Measurements from ENCODE around the gene KCNA5.
A peak's percentile ranks its signal among the peaks of the same experiment; 100 is the strongest.

KCNA5 gene

DNA sequence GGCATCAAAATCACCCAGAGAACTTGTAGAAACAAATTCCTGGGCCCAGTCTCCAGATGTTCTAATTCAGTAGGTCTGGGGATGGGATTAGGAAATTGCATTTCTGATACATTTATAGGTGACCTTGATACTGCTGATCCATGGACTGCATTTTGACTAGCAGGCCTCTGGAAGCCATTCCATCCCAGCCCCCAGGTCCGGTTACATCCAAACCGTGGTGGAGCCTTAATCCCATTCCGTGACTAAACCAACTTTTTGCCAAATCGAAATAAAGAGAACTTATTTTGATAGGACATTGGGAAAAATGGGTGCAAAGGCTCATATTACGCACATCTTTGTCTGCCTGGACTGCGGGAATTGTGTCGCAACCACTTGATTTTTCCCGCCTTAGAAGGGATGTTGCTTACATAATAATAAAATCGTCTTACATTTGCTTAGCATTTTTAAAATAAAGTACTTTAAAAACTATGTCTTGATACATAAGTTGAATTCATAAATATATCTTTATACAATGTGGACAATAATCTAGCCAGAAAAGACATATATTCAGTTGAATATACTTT lies 5.8 kb upstream of the KCNA5 start:
- no peak overlapping the region for H3K27ac Mint-ChIP-seq
- no peak for ATAC-seq
- H3K4me1 Mint-ChIP-seq: no peaks in the 10 kb centered on the region
- DNase-seq (ENCODE audit: low spot score in 2 of 2): no peak
- H3K9me3 Mint-ChIP-seq: no peaks in the 10 kb centered on the region
- no peak overlapping the region for H3K4me3 Mint-ChIP-seq
- no peaks in the 10 kb centered on the region for H3K36me3 Mint-ChIP-seq

DNA sequence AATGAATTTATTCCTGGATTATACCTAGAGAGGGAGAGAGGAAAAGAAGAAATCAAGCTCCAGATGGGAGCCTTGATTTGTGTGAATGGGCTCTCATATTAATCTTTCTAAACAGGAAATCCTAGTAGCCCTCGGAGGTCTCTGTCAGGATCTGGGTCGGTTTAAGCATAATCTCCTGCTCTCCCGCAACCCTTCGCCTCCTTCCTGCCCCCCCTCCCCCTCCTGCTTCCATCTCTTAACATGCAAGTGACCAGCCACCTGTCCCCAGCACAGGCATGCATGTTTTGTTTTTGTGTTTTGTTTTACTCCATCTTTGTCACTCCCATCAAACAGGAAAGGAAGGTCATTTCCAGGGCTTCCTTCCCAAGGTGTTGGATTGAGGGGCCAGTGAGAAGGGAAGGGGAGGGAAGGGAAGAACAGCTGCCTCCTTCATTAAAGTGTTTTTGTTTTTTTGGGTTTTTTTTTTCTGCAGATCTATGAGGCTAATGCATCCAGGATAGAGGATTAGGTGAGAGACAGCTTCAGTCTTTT lies 4.8 kb upstream of the KCNA5 start:
- H3K36me3 Mint-ChIP-seq: no peaks in the 10 kb centered on the region
- no peak overlapping the region for H3K4me3 Mint-ChIP-seq
- H3K9me3 Mint-ChIP-seq: no peaks in the 10 kb centered on the region

DNA sequence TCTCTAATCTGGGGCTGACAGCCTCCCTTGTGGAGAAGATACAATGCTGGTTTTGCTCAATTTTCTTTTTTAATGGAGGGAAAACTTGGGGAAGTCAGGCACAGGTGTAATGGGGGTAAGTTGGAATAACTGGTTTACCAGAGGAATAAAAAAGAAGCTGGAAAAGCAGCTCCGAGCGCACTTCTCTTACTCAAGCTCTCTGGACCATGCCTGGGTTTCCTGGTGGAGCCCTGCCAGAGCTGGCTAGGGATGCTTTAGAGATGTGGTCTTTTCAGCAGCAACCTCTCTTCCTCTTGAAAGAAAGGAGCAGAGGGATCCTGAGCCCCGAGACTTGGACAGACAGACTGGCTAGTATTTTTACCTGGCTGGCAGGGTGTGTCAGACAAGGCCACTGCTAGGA lies 3.9 kb upstream of the KCNA5 start:
- H3K9me3 Mint-ChIP-seq: no peaks in the 10 kb centered on the region
- H3K4me3 Mint-ChIP-seq: no peak overlapping the region
- H3K36me3 Mint-ChIP-seq: no peaks in the 10 kb centered on the region
- no peaks in the 10 kb centered on the region for H3K4me1 Mint-ChIP-seq
- H3K27ac Mint-ChIP-seq: no peak overlapping the region
- DNase-seq (ENCODE audit: low spot score in 2 of 2): no peak
- no peak for ATAC-seq

More for the DNA sequence above, 4.8 kb upstream of the KCNA5 start:
- DNase-seq (ENCODE audit: low spot score in 2 of 2) (no peak), ATAC-seq (no peak)
- no peak overlapping the region for H3K27ac Mint-ChIP-seq
- no peaks in the 10 kb centered on the region for H3K4me1 Mint-ChIP-seq

DNA sequence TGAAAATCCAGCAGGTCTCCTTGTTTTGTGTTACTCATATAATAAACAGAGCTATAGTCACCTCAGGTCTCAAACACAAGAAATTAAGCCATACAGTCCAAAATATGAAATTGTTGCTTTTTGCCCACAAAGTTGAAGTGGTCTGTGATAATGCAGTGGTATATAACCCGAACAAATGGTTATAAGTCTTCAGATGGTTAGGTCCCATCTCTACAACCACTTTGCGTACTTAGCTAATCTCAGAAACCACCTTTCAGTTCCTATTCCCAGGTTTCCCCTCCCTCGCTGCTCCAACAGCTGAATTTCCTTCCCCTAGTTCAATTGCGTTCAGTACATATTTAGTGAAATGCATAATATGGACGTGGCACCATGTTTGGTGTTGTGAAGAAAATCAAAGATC lies 3.3 kb upstream of the KCNA5 start:
- H3K9me3 Mint-ChIP-seq: no peaks in the 10 kb centered on the region
- H3K4me1 Mint-ChIP-seq: no peaks in the 10 kb centered on the region
- no peak overlapping the region for H3K27ac Mint-ChIP-seq
- H3K36me3 Mint-ChIP-seq: no peaks in the 10 kb centered on the region
- DNase-seq (ENCODE audit: low spot score in 2 of 2) (no peak), ATAC-seq (no peak)
- H3K4me3 Mint-ChIP-seq: no peak overlapping the region

DNA sequence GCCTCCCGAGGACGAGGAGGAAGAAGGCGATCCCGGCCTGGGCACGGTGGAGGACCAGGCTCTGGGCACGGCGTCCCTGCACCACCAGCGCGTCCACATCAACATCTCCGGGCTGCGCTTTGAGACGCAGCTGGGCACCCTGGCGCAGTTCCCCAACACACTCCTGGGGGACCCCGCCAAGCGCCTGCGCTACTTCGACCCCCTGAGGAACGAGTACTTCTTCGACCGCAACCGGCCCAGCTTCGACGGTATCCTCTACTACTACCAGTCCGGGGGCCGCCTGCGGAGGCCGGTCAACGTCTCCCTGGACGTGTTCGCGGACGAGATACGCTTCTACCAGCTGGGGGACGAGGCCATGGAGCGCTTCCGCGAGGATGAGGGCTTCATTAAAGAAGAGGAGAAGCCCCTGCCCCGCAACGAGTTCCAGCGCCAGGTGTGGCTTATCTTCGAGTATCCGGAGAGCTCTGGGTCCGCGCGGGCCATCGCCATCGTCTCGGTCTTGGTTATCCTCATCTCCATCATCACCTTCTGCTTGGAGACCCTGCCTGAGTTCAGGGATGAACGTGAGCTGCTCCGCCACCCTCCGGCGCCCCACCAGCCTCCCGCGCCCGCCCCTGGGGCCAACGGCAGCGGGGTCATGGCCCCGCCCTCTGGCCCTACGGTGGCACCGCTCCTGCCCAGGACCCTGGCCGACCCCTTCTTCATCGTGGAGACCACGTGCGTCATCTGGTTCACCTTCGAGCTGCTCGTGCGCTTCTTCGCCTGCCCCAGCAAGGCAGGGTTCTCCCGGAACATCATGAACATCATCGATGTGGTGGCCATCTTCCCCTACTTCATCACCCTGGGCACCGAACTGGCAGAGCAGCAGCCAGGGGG lies 979 bp downstream of the KCNA5 start:
- no peaks in the 10 kb centered on the region for H3K36me3 Mint-ChIP-seq
- H3K27ac Mint-ChIP-seq: no peak overlapping the region
- no peak for ATAC-seq
- H3K9me3 Mint-ChIP-seq: no peaks in the 10 kb centered on the region
- H3K4me1 Mint-ChIP-seq: no peaks in the 10 kb centered on the region
- no peak for DNase-seq (ENCODE audit: low spot score in 2 of 2)
- H3K4me3 Mint-ChIP-seq: no peak overlapping the region

DNA sequence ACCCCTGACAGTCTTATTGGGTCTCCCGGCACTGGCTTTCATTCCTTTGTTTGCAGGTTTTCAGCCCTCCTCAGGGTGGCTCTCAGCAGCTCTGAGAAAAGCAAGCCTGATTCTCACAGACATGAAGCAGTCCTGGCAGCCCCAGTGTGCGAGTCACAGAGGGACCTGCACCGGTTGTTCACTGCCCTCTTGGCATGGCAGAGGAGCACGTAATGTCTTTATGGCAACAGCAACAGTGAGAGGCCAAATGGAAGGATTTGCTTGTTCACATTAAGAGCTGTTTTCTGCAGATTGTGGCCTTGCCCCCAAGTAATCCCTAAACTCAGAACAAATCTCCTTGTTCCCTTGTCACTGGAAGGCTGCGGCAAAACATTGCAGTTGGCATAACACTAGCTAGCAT lies 3.4 kb downstream of the KCNA5 start:
- Mint-ChIP-seq H3K36me3 (no peaks in the 10 kb centered on the region), H3K27ac (no peak overlapping the region), H3K4me1 (no peaks in the 10 kb centered on the region), H3K9me3 (no peaks in the 10 kb centered on the region), H3K4me3 (no peak overlapping the region)
- DNase-seq (ENCODE audit: low spot score in 2 of 2) (no peak), ATAC-seq (no peak)

DNA sequence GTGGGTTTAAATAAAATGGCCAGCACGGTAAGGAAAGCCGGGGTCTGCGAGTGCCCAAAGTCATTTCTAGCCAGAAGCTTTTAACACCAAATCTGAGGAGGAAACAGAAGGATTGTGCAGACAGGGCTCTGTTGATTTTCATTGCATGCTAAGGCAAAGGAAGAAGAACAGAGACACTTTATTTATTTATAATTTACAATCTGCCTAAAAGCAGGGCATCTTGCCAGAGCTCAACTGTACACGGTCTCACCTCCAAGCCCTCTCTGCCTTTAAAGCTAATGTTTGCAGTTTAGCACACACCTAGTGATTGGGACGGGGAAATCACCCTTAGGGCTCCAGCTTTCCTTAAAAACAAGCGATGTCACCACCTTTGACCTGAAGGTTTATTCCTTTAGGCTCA lies 4.0 kb downstream of the KCNA5 start:
- Mint-ChIP-seq H3K4me3 (no peak overlapping the region), H3K27ac (no peak overlapping the region), H3K4me1 (no peaks in the 10 kb centered on the region), H3K9me3 (no peaks in the 10 kb centered on the region), H3K36me3 (no peaks in the 10 kb centered on the region)
- DNase-seq (ENCODE audit: low spot score in 2 of 2) (no peak), ATAC-seq (no peak)

DNA sequence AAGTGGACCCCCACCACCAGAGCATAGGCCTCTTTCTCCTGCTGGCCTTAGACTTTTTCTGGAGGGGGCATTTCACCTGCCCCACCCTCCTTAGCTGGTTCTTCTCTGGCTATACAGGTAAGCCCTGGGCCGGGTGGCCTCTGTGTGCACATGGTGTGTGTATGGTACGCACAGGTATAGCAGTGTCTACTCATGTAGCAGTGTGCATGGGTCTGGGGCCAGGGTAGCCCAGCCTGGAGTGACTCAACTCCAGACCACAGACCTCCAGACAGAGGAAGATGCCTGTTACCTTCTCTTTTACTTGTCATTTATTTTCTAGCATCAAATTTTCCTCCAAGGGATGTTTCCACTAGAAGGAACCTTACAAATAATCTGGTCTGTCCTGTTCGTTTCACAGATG lies 6.9 kb downstream of the KCNA5 start:
- Mint-ChIP-seq H3K9me3 (no peaks in the 10 kb centered on the region), H3K4me3 (no peak overlapping the region), H3K4me1 (no peaks in the 10 kb centered on the region), H3K27ac (no peak overlapping the region), H3K36me3 (no peaks in the 10 kb centered on the region)
- DNase-seq (ENCODE audit: low spot score in 2 of 2): no peak
- ATAC-seq: peak; percentile 50

DNA sequence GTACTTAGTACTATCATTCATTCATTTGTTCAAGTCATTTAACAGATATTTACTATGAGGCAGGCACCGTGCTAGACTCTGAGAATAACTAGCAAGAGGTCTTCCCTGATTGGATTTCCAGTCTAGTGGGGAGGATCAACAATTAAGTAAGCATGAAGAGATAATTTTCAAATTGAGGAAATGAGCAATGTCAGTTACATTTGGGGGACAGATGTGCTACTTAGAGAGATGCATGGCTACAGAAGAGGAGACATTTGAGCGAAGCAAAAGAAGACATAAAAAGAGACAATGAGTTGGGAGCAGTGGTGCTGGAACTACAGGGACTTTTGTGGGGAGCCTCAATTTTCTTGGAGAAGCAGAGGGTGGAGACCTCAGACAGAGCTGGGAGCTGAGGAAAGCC lies 7.7 kb downstream of the KCNA5 start:
- Mint-ChIP-seq H3K4me3 (no peak overlapping the region), H3K36me3 (no peaks in the 10 kb centered on the region), H3K27ac (no peak overlapping the region), H3K9me3 (no peaks in the 10 kb centered on the region), H3K4me1 (no peaks in the 10 kb centered on the region)
- DNase-seq (ENCODE audit: low spot score in 2 of 2) (no peak), ATAC-seq (no peak)

DNA sequence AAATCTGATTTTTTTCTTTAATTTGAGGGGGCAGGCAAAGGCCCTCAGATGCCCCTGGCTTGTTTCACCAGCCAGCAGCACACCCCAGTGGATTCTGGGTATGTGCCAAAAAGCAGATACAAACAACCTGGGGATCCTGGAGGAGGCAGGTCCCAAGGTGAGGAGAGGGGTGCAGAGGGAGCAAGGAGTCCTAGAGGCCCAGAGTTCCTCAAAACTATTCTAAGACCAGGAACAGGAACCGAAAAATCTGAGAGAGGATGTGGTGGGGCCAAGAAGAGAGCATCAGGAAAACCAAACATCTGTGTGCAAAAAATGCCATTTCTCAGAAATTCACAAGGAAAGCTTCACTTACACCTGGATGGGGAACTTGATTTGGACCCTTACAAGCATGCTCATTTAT lies 8.2 kb downstream of the KCNA5 start:
- no peaks in the 10 kb centered on the region for H3K4me1 Mint-ChIP-seq
- no peak overlapping the region for H3K27ac Mint-ChIP-seq
- no peaks in the 10 kb centered on the region for H3K9me3 Mint-ChIP-seq
- DNase-seq (ENCODE audit: low spot score in 2 of 2) (no peak), ATAC-seq (no peak)
- H3K36me3 Mint-ChIP-seq: no peaks in the 10 kb centered on the region
- no peak overlapping the region for H3K4me3 Mint-ChIP-seq

DNA sequence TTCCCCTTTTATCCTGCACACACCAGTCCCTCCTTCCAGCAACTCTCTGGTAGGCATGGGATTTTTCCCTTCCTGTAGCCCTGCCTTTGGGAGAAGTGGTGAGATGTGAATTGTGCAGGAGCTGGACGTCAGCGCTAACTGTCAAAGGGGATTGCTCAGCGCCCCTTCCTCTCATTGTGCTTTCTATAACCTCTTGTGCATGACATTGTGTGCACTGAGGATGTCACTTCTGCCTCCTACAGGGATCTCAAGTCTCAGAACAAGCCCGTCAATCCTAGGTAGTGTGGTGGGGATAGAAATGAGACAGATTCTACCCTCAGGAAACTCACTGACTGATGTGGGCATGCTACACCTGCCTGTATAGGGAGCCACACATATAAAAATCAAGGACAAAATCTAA lies 8.7 kb downstream of the KCNA5 start:
- H3K27ac Mint-ChIP-seq: no peak overlapping the region
- DNase-seq (ENCODE audit: low spot score in 2 of 2): no peak
- no peaks in the 10 kb centered on the region for H3K36me3 Mint-ChIP-seq
- H3K4me3 Mint-ChIP-seq: no peak overlapping the region
- no peaks in the 10 kb centered on the region for H3K9me3 Mint-ChIP-seq
- no peaks in the 10 kb centered on the region for H3K4me1 Mint-ChIP-seq
- no peak for ATAC-seq

DNA sequence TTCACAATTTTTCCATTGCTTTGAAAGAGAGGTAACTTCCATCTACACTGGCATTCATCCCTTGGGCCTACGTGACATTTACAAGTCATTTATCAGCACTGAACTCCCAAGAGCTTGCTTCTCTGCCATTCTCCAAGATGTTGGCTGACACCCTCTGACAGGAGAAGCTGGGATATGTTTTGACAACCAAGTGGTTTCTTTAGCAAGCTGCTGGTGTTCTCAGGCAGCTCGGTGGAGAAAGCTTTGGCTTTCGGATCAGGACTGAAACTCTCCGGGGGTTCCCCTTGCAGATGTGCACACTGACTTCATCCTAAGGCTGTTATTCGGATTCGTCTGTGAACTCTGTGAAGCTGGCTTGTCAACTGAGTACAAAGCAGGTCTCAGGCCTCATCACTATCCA lies 15.7 kb downstream of the KCNA5 start:
- H3K4me3 Mint-ChIP-seq: no peak overlapping the region
- no peaks in the 10 kb centered on the region for H3K36me3 Mint-ChIP-seq
- no peak for ATAC-seq
- H3K9me3 Mint-ChIP-seq: no peaks in the 10 kb centered on the region
- no peak for DNase-seq (ENCODE audit: low spot score in 2 of 2)
- H3K27ac Mint-ChIP-seq: no peak overlapping the region
- no peaks in the 10 kb centered on the region for H3K4me1 Mint-ChIP-seq

DNA sequence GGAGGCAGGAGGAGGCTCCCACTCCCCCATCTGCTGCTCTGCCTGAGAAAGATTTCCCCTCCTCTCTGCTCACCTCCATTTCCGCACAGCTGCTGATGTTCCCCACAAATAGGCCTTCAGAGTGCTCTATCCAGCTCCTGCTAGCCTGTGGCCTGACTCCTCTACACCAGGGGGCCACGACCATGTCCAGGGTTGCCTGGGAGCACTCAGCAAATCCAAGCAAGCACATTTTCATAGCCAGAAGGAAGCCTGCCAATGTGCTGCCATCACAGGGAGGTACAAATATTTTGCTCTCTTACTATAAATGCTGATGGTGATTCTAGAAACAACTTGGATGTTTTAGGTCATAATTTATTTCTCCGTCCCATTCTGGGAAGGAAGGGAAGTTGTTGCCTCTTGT lies 17.3 kb downstream of the KCNA5 start:
- DNase-seq (ENCODE audit: low spot score in 2 of 2) (no peak), ATAC-seq (no peak)
- Mint-ChIP-seq H3K4me1 (no peaks in the 10 kb centered on the region), H3K27ac (no peak overlapping the region), H3K9me3 (no peaks in the 10 kb centered on the region), H3K36me3 (no peaks in the 10 kb centered on the region), H3K4me3 (no peak overlapping the region)

DNA sequence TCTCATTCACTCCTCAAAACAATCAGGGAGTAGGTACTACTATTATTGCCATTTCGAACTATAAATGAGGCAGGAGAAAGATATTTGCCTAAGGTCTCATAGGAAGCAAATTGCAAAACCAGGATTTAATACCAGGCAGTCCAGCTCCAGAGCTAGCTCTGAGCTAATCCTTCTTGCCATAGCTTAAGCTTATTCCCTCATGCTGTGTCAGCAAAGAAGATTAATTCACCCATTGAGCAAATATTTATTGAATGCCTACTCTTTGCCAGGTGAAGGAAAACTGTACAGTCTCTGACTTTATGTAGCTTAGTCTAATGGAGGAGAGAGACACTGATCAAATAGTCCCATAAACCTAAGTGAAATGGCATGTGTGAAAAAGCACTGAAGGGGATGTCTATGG lies 19.5 kb downstream of the KCNA5 start:
- Mint-ChIP-seq H3K4me1 (no peaks in the 10 kb centered on the region), H3K36me3 (no peaks in the 10 kb centered on the region), H3K4me3 (no peak overlapping the region), H3K27ac (no peak overlapping the region), H3K9me3 (no peaks in the 10 kb centered on the region)
- no peak for ATAC-seq
- no peak for DNase-seq (ENCODE audit: low spot score in 2 of 2)

DNA sequence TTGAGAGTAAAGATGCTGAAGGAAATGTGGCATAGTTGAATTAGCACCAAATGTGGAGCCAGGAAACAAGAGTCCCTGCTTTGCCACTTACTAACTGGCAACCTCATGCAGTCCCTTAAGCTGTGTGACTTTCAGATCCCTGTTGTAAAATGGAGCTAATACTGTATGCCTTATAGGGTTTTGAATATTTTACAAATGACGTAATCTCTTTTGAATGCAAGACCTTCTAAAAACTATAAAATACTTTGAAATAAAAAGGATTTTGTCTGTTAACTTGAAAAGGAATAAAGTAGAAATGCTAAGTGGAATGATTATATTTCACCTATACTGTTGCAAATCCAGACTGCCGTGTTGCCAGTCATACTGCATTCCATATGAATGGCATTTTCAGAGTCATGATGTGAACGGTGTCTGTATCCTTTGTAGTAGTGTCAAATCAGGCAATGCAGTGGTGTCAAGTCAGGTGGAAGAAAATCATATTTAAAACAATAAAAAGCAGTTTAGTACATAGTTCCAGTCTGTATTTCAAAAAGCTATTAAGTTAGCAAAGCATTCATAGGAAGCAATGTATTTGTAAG lies 21.3 kb downstream of the KCNA5 start:
- DNase-seq (ENCODE audit: low spot score in 2 of 2) (no peak), ATAC-seq (no peak)
- Mint-ChIP-seq H3K4me1 (no peaks in the 10 kb centered on the region), H3K27ac (no peak overlapping the region), H3K36me3 (no peaks in the 10 kb centered on the region), H3K9me3 (no peaks in the 10 kb centered on the region), H3K4me3 (no peak overlapping the region)

DNA sequence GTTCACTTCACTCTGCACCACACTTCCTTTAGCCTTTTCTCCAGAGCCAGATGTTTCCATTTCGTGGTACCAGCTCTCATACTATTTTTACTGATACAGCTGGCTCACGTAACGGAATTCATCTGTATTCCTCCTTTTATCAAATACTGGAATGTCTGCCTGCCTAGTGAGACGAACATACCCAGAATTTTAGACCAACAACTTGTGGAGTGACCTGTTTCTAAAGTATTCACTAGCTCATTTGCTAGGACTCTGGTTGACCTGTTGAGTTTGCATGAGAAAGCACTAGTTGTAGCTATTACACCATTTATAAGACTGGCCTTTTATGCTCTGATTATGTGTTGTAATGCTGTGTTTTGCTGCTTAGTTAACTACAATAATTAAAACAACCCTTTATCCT lies 22.6 kb downstream of the KCNA5 start:
- ATAC-seq: no peak

More for the DNA sequence above, 22.6 kb downstream of the KCNA5 start:
- DNase-seq (ENCODE audit: low spot score in 2 of 2): no peak
- H3K9me3 Mint-ChIP-seq: no peaks in the 10 kb centered on the region
- H3K36me3 Mint-ChIP-seq: no peaks in the 10 kb centered on the region
- H3K27ac Mint-ChIP-seq: no peak overlapping the region
- no peak overlapping the region for H3K4me3 Mint-ChIP-seq
- H3K4me1 Mint-ChIP-seq: no peaks in the 10 kb centered on the region

Measured in stimulated activated effector memory CD8-positive, alpha-beta T cell treated with anti-CD3 and anti-CD28 coated beads, Interleukin-12 subunit alpha, Interleukin-12 subunit beta, amount 100 ng/mL, for 72 hours (primary cell).